HG02610 (cell line): Measurements from ENCODE around the gene CRYGN.
A peak's percentile ranks its signal among the peaks of the same experiment; 100 is the strongest.

Experiments
- ATAC-seq: cut with Tn5 transposase; IDR thresholded peaks from one replicate; pipeline ENCODE4 v1.9.1; 2021; ENCODE audit warnings: mild to moderate bottlenecking, moderate library complexity; ENCODE audit not compliant: unreplicated experiment

CRYGN gene

GRCh38 chr7:151440799-151441445, 981 bp upstream of the CRYGN start:
- no peak for ATAC-seq

- no peak for ATAC-seq
Observed at GRCh38 chr7:151438864-151439601, 908 bp downstream of the CRYGN start.

GRCh38 chr7:151437866-151438516, 1.9 kb downstream of the CRYGN start:
- ATAC-seq: no peak

- no peak for ATAC-seq
Observed at GRCh38 chr7:151437159-151437553, 2.8 kb downstream of the CRYGN start.

- no peak for ATAC-seq
Observed at GRCh38 chr7:151436446-151437158, 3.3 kb downstream of the CRYGN start.

GRCh38 chr7:151435971-151436370, 4.0 kb downstream of the CRYGN start:
- ATAC-seq: no peak

- no peak for ATAC-seq
Observed at GRCh38 chr7:151435103-151435916, 4.6 kb downstream of the CRYGN start.

- ATAC-seq: no peak
Observed at GRCh38 chr7:151434549-151434948, 5.4 kb downstream of the CRYGN start.

GRCh38 chr7:151433721-151434400, 6.1 kb downstream of the CRYGN start:
- no peak for ATAC-seq

GRCh38 chr7:151432658-151433521, 7.1 kb downstream of the CRYGN start:
- peak; percentile 58 for ATAC-seq

- ATAC-seq: no peak
Observed at GRCh38 chr7:151431768-151432311, 8.1 kb downstream of the CRYGN start.

- ATAC-seq: no peak
Observed at GRCh38 chr7:151431281-151431767, 8.6 kb downstream of the CRYGN start.

GRCh38 chr7:151430391-151431205, 9.3 kb downstream of the CRYGN start:
- no peak for ATAC-seq

- no peak for ATAC-seq
Observed at GRCh38 chr7:151429560-151430331, 10.2 kb downstream of the CRYGN start.

GRCh38 chr7:151429237-151429559, 10.7 kb downstream of the CRYGN start:
- no peak for ATAC-seq

GRCh38 chr7:151428378-151429236, 11.3 kb downstream of the CRYGN start:
- no peak for ATAC-seq
